Mesothelial cell of epicardium (in vitro differentiated cells): Measurements from ENCODE around the gene CACNA1C. TPM values are rescaled to one million over a fixed set of nuclear protein-coding genes. Genes with fewer than 3 reads are reported as not detected.

Source experiments
- DNase-seq, 2 experiments: peaks; one replicate each; pipeline ENCODE4 v3.0.0; 2021; ENCODE audit warnings: low spot score in 2 of 2; ENCODE audit not compliant: unreplicated experiment in 2 of 2
- H3K27ac Mint-ChIP-seq: 2 replicates; pipeline ENCODE4 v1.8.0; 2021; ENCODE audit warnings: mixed read lengths
- H3K27me3 Mint-ChIP-seq: 2 replicates; pipeline ENCODE4 v1.8.0; 2021; ENCODE audit warnings: low read depth, mixed read lengths
- H3K36me3 Mint-ChIP-seq: 2 replicates; pipeline ENCODE4 v1.8.0; 2021; ENCODE audit warnings: mixed read lengths
- H3K4me1 Mint-ChIP-seq: 2 replicates; pipeline ENCODE4 v1.8.0; 2021; ENCODE audit warnings: mixed read lengths
- H3K4me3 Mint-ChIP-seq: 2 replicates; pipeline ENCODE4 v1.8.0; 2021; ENCODE audit warnings: mild to moderate bottlenecking, moderate library complexity, mixed read lengths
- H3K9me3 Mint-ChIP-seq: 2 replicates; pipeline ENCODE4 v1.8.0; 2021; ENCODE audit warnings: mixed read lengths
- total RNA-seq: library from RNA; stranded (reverse); gene quantifications from 3 replicates; pipeline ENCODE4 v1.2.1, GENCODE V29; 2021
- TF ChIP-seq, protein P1 (sequence below): fragments of 200-600 bp; sonication (generic); IDR thresholded peaks from one replicate; pipeline ENCODE4 v1.5.0; 2021; ENCODE audit warnings: antibody characterized with exemption; ENCODE audit not compliant: unreplicated experiment

CACNA1C gene
- total RNA-seq, 1 donor from 2014 or later, result 33.6 TPM

DNA sequence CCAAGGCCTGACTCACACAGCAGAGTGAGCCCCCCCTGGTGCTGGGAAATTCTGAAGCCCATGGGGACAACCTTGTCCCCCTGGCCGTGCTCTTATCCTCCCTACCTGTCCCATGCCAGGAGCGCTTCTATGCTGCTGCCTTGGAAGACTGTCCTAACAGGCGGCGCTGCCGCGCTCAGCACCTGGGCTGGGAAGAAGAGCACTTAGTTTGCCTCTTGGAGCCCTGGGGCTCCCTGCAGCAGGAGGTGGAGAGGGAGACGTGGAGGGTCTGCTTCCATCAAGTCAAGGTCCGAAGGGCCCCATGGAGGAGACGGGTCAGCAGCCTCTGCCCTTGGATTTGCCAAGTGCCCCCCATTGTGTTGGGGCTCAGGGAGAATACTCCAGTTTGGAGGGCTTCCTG, 300.5 kb downstream of the CACNA1C start:
- H3K27ac Mint-ChIP-seq, result no peak overlapping the region
- no peak for DNase-seq
- H3K9me3 Mint-ChIP-seq, result no peaks in the 10 kb centered on the region
- H3K4me1 Mint-ChIP-seq, result peaks cover 14% of the 10 kb centered on the region
- H3K36me3 Mint-ChIP-seq, result no peaks in the 10 kb centered on the region
- no peak overlapping the region for H3K4me3 Mint-ChIP-seq
- no peaks in the 10 kb centered on the region for H3K27me3 Mint-ChIP-seq
- TF ChIP-seq, protein P1, sequence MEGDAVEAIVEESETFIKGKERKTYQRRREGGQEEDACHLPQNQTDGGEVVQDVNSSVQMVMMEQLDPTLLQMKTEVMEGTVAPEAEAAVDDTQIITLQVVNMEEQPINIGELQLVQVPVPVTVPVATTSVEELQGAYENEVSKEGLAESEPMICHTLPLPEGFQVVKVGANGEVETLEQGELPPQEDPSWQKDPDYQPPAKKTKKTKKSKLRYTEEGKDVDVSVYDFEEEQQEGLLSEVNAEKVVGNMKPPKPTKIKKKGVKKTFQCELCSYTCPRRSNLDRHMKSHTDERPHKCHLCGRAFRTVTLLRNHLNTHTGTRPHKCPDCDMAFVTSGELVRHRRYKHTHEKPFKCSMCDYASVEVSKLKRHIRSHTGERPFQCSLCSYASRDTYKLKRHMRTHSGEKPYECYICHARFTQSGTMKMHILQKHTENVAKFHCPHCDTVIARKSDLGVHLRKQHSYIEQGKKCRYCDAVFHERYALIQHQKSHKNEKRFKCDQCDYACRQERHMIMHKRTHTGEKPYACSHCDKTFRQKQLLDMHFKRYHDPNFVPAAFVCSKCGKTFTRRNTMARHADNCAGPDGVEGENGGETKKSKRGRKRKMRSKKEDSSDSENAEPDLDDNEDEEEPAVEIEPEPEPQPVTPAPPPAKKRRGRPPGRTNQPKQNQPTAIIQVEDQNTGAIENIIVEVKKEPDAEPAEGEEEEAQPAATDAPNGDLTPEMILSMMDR, result no peak

DNA sequence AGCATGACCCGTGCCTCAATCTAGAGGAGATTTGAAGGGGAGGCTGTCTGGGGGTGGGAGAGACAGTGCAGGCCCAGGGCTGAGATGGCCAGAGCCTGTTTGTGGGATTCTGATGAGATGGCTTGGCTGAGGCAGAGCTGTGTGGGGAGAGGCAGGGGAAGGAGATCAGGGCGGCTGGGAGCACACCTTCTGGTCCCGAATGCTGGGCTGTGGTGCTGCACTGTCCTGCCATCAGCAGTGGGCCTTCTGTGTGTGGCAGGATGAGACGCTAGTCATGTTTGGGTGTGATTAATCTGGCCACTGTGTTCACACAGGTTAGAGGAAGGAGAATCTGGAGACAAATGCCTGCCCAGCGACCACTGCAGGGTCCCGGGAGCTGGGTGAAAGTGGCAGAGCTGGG, 300.9 kb downstream of the CACNA1C start:
- no peaks in the 10 kb centered on the region for H3K9me3 Mint-ChIP-seq
- H3K36me3 Mint-ChIP-seq, result no peaks in the 10 kb centered on the region
- DNase-seq, result no peak
- TF ChIP-seq, protein P1, result no peak
- H3K27ac Mint-ChIP-seq, result no peak overlapping the region
- no peaks in the 10 kb centered on the region for H3K27me3 Mint-ChIP-seq
- H3K4me3 Mint-ChIP-seq, result no peak overlapping the region
- H3K4me1 Mint-ChIP-seq, result peaks cover 18% of the 10 kb centered on the region

DNA sequence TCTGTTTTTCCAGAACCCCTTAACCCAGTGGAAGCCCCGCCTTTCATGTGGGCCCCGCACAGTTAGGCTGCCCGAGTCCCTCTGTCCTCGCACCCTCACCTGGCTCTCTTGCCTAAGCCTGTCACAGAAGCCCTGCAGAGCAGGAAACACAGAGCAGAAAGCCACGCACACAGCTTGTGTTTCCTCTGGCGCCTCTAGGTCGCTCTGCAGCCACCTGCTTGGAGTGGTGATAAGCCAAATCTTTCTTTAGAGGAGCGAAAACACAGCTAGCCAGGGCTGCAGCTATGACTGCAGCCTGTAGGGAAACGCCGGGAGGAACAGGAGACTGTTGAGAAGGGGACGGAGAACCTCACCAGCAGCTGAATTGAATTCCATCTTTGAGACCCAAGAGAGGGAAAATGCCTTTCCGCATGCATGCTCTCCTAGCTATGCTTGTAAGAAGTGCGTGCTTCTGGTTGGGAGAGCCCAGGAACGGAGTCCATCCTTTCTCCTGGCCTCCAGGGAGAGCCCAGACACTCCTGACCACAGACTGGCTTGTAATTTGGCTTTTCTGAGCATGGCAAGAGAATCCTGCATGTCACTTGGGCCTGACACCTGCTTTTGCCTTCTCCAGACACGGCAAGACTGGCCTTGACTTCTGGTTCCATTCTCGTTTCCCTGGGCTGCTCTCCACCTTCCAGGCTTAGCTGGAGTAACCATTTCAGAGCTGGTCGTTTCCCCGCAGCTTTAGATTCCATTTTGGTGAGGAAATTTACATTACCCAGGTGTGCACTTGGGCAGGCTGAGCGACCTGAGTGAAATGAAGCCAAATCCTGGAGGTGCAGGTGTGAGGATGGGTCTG, 301.6 kb downstream of the CACNA1C start:
- no peaks in the 10 kb centered on the region for H3K27me3 Mint-ChIP-seq
- H3K36me3 Mint-ChIP-seq, result no peaks in the 10 kb centered on the region
- no peak overlapping the region for H3K27ac Mint-ChIP-seq
- H3K4me3 Mint-ChIP-seq, result no peak overlapping the region
- DNase-seq, result no peak
- peaks cover 20% of the 10 kb centered on the region for H3K4me1 Mint-ChIP-seq
- TF ChIP-seq, protein P1, result no peak
- H3K9me3 Mint-ChIP-seq, result no peaks in the 10 kb centered on the region

DNA sequence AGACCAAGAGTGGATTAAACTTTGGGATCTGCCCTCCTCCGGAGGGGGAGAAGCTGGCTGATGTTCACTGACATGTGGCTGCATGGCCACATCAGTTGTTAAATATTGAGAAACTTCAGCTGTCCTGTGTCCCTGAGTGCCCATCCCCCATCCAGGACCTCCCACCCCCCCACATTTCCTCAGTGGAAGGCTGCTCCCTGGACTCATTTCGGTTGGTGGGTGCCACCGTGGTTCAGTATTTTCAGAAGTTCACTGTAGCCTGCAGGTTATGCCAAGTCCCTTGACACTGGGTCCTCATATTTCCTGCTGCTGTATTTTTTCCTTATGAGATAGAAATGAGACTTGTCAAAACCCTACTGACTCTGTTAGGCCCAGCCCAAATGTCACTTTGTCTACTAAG, 302.4 kb downstream of the CACNA1C start:
- Mint-ChIP-seq H3K27me3 (no peaks in the 10 kb centered on the region), H3K4me3 (no peak overlapping the region), H3K27ac (no peak overlapping the region), H3K36me3 (no peaks in the 10 kb centered on the region), H3K4me1 (peaks cover 26% of the 10 kb centered on the region), H3K9me3 (no peaks in the 10 kb centered on the region)
- TF ChIP-seq, protein P1, result no peak
- no peak for DNase-seq

DNA sequence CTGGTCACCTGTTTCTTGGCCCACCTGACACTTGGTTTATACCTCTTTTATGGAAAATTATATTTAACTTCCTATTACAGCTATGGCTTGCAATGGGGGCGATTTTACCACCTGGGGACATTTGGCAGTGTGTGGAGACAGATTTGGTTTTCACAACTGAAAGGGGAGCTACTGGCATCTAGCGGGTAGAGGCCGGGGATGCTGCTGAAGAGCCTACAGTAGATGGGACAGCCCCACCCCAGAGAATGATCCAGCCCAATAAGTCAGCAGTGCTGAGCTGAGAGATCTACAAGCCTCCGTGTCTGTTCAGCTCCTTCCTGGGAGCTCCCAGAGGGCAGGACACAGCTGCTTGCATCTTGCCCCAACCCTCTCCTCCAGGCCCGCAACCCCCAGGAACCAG, 302.8 kb downstream of the CACNA1C start:
- Mint-ChIP-seq H3K27me3 (no peaks in the 10 kb centered on the region), H3K36me3 (no peaks in the 10 kb centered on the region), H3K9me3 (no peaks in the 10 kb centered on the region), H3K27ac (no peak overlapping the region), H3K4me1 (peaks cover 28% of the 10 kb centered on the region), H3K4me3 (no peak overlapping the region)
- no peak for DNase-seq
- TF ChIP-seq, protein P1, result no peak
